LNCaP clone FGC (cell line): ENCODE measurements around the gene ZSCAN18.

Experiments used
- DNase-seq: peaks from one replicate; pipeline ENCODE4 v3.0.0-alpha.2; 2011; ENCODE audit warnings: low read depth
- H3K4me3 ChIP-seq: 2 replicates; pipeline ENCODE4 v1.5.1; 2011; ENCODE audit warnings: mild to moderate bottlenecking, low read depth, low read length, control low read depth
- TF ChIP-seq, protein P1 (sequence below): IDR thresholded peaks from 2 replicates; pipeline ENCODE4 v1.5.1; 2012; ENCODE audit warnings: mild to moderate bottlenecking; ENCODE audit not compliant: control insufficient read depth, insufficient read depth; ENCODE audit errors: extremely low read depth

ZSCAN18 gene

DNA sequence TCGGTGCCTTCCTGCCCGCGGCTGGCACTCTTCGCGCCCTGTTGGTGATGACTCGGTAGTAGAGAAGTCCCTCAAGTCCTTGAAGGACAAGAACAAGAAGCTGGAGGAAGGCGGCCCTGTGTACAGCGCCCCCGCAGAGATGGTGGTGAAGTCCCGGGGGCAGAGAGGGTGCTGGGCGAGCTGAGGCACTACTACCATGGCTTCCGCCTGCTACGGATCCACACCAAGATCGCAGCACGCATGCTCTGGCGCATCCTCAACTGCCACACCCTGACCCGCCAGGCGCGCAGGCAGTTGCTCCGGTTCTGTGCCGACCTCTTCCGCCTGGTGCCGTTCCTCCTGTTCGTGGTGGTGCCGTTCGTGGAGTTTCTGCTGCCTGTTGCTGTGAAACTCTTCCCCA is 53.1 kb downstream of the ZSCAN18 start:
- no peak for DNase-seq
- H3K4me3 ChIP-seq = no peak overlapping the region
- TF ChIP-seq, protein P1, sequence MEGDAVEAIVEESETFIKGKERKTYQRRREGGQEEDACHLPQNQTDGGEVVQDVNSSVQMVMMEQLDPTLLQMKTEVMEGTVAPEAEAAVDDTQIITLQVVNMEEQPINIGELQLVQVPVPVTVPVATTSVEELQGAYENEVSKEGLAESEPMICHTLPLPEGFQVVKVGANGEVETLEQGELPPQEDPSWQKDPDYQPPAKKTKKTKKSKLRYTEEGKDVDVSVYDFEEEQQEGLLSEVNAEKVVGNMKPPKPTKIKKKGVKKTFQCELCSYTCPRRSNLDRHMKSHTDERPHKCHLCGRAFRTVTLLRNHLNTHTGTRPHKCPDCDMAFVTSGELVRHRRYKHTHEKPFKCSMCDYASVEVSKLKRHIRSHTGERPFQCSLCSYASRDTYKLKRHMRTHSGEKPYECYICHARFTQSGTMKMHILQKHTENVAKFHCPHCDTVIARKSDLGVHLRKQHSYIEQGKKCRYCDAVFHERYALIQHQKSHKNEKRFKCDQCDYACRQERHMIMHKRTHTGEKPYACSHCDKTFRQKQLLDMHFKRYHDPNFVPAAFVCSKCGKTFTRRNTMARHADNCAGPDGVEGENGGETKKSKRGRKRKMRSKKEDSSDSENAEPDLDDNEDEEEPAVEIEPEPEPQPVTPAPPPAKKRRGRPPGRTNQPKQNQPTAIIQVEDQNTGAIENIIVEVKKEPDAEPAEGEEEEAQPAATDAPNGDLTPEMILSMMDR = no peak

DNA sequence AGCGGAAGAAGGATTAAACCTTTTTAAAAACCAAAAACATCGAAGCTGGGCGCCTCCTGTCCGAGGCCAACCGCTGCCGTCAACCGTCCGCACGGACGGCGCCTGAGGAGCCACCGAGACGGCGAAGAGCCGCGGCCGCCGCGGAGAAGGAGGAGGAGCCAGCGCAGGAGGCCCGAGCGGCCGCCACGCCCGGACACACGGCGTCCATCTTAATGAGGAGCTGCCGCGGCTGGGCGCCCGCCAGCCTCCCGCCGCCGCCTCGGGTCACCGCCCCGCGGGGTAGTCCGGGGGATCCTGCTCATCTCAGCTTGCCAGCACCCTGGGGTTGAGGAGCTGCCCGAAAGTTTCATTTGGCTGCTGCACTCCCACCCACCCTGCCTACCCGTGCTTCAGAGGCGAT is 53.6 kb downstream of the ZSCAN18 start:
- DNase-seq = no peak
- TF ChIP-seq, protein P1 = no peak
- no peak overlapping the region for H3K4me3 ChIP-seq

DNA sequence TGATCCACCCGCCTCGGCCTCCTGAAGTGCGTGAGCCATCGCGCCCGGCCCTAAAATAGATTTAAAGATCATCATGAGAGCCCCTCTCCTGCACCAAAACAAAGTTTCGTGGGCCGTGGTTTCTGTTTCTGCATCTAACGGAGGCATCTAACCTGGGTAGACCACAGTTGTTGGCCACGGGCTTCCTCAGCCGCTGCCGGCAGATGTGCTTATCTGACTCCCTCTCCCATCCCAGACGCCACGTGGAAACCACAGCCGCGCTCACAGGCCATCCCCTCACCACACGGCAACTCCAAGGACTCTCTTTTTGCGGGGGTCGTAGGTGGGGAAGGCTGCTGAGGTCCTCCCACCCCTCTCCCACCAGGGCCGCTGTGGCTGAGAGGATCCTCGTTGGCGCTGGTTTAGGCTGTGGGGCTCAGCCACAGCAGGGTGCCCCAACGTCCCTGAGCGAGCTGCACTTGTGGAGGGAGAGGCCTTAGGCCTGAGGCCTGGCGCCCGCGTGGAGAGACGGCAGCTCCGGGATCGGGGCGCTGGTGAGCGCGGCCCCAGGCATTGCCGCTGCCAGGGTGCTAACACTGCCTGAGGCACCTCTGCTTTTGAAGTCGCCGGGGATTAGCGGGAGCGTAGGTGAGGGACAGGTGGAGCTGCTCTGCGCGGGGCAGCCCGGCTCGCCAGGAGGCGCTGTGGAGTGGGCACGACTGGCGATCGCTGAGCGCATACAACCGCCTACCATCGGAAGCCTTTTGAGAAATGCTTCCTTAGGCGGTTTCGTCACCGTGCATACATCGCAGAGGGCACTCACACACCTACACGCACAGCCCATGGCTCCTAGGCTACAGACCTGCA is 55.3 kb downstream of the ZSCAN18 start:
- H3K4me3 ChIP-seq = no peak overlapping the region
- no peak for DNase-seq

DNA sequence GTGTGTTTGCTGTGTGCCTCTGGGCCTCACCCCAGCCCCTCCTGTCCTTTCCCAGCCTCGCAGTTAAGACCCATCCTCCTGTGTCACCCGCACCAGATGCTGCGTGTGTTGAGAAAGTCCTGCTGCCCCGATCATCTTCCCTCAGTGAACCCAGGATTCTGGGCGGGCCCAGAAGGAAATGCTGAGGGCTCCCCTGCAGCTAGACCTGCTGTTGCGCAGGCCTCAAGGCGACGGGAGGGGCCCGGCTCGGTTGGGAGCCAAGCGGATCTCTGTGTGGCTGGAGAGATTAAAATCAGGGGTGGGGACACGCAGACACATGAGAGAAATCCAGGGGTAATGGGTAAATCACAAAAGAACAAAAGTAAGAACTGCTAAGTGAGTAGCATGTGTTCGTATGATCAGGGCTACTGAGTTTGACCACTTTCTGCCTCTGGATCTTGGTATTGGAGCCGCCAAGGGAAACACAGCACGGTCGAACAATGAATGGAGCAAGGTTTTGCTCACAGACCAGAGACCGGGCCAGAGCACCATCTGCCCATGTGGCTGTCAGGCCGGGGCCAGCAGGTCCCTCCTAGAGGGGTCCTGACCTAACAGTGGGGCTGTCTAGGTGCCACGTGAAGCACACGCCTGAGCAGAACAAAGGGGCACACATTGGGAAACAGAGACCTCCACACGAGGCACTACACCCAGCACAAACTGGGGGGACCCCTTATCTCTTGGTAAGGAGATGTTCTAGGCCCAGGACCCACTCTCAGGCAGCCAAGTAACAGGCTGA is 57.1 kb downstream of the ZSCAN18 start:
- no peak overlapping the region for H3K4me3 ChIP-seq
- DNase-seq = no peak
- TF ChIP-seq, protein P1 = no peak

More for the DNA sequence above, 55.3 kb downstream of the ZSCAN18 start:
- TF ChIP-seq, protein P1 = no peak

DNA sequence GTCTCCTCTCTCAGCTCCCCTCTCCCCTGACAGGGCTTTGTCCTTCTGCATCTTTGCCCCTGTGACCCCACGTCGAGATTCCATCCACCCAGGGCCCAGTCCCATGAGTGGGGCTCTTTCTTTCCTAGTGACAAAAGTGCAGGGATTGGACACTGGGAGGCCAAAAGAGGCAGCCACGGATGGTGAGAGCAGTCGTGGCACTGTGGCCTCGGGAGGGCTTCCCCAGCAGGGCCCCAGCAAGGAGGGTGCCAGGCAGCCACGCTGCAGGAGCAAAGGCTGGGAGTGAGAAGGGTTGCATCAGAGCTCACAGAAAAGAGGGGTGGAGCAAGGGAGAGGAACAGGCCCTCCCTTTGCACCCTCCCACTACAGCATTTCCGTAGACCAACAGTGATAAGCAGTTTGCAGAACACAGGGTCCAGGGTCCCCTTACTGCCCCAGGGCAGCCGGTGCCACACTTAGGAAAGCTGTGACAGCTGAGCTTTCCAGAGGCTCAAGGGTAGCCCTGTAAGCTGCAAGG is 59.3 kb downstream of the ZSCAN18 start:
- no peak for DNase-seq
- TF ChIP-seq, protein P1 = no peak
- H3K4me3 ChIP-seq = no peak overlapping the region

DNA sequence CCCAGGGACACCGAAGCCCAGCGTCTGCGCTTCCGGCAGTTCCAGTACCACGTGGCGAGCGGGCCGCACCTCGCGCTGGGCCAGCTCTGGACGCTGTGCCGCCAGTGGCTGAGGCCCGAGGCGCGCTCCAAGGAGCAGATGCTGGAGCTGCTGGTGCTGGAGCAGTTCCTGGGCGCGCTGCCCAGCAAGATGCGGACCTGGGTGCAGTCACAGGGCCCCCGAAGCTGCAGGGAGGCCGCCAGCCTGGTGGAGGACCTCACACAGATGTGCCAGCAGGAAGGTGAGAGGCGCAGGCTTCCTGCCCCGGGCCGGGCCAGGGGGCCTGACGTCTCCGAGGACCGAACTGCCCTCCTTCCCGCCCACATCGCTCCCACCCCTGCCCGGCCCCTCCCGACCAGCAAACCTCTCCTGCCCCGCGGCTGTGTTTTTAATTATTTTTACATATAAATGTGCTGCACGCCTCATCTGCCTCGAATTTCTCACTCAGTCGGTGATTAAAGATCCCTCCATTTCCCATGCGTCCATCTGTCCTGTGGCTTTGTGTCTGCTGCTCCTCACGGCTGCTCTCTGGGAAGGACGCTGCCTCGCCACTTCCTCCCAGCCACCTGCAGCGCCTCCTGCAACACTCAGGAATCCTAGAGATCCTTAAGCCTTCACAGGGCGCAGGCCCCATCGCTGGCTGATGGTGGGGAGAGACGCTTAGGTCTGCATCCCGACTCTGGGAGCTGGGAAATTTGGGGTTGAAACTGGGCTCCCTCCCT is 59.9 kb downstream of the ZSCAN18 start:
- no peak for DNase-seq
- H3K4me3 ChIP-seq = no peak overlapping the region
- TF ChIP-seq, protein P1 = no peak
